OCI-LY1 (cell line): ENCODE data around the gene HKDC1.

ENCODE experiments used
- H2AFZ ChIP-seq: fragments of 200-600 bp; sonication (generic), shearing (Covaris generic); 2 replicates; pipeline ENCODE4 v1.6.0; 2014; ENCODE audit warnings: antibody characterized with exemption, mild to moderate bottlenecking, low read length
- H3F3A ChIP-seq: fragments of 200-600 bp; sonication (generic), shearing (Covaris generic); 2 replicates; pipeline ENCODE4 v1.6.0; 2014; ENCODE audit warnings: mild to moderate bottlenecking, antibody characterized with exemption, low read length, moderate library complexity; ENCODE audit not compliant: insufficient read depth
- H3K27ac ChIP-seq: fragments of 200-600 bp; sonication (generic); 2 replicates; pipeline ENCODE4 v1.5.1; 2014; ENCODE audit warnings: low read length, mixed run types, mild to moderate bottlenecking, low read depth; ENCODE audit not compliant: poor library complexity, severe bottlenecking
- H3K27me3 ChIP-seq: fragments of 200-600 bp; sonication (generic); 2 replicates; pipeline ENCODE4 v1.6.0; 2014; ENCODE audit warnings: antibody characterized with exemption, mild to moderate bottlenecking, low read length, moderate library complexity; ENCODE audit not compliant: insufficient read depth
- H3K36me3 ChIP-seq: fragments of 200-600 bp; sonication (generic); 2 replicates; pipeline ENCODE4 v1.6.1; 2014; ENCODE audit warnings: mild to moderate bottlenecking, antibody characterized with exemption, low read length, moderate library complexity, mixed read lengths; ENCODE audit not compliant: insufficient read depth
- H3K4me1 ChIP-seq: fragments of 200-600 bp; sonication (generic); 2 replicates; pipeline ENCODE4 v1.5.1; 2014; ENCODE audit warnings: mild to moderate bottlenecking, low read length, moderate library complexity; ENCODE audit not compliant: insufficient read depth, severe bottlenecking
- H3K4me2 ChIP-seq: fragments of 200-600 bp; sonication (generic), shearing (Covaris generic); 2 replicates; pipeline ENCODE4 v1.6.1; 2014; ENCODE audit warnings: low read length
- H3K4me3 ChIP-seq: fragments of 200-600 bp; sonication (generic); 2 replicates; pipeline ENCODE4 v1.5.1; 2014; ENCODE audit warnings: low read length, low read depth, mild to moderate bottlenecking, mixed read lengths; ENCODE audit not compliant: poor library complexity, severe bottlenecking
- H3K79me2 ChIP-seq: fragments of 200-600 bp; shearing (Covaris generic); 2 replicates; pipeline ENCODE4 v1.6.1; 2016; ENCODE audit warnings: mixed run types, low read length, mixed read lengths; ENCODE audit not compliant: insufficient read depth
- H3K9ac ChIP-seq: fragments of 200-600 bp; sonication (generic), shearing (Covaris generic); 2 replicates; pipeline ENCODE4 v1.6.1; 2014; ENCODE audit warnings: mild to moderate bottlenecking, low read length, mixed read lengths
- H3K9me2 ChIP-seq: fragments of 200-600 bp; sonication (generic), shearing (Covaris generic); 2 replicates; pipeline ENCODE4 v1.6.1; 2014; ENCODE audit warnings: low read depth, mild to moderate bottlenecking, low read length, mixed read lengths
- H3K9me3 ChIP-seq: fragments of 200-600 bp; shearing (Covaris generic); 2 replicates; pipeline ENCODE4 v1.6.1; 2014; ENCODE audit warnings: low read length, mixed read lengths
- H4K20me1 ChIP-seq: fragments of 200-600 bp; sonication (generic), shearing (Covaris generic); 2 replicates; pipeline ENCODE4 v1.6.0; 2016; ENCODE audit warnings: mild to moderate bottlenecking, low read length; ENCODE audit not compliant: insufficient read depth
- CTCF ChIP-seq: fragments of 200-600 bp; sonication (generic), shearing (Covaris generic); IDR thresholded peaks from 2 replicates; pipeline ENCODE4 v1.5.1; 2017; ENCODE audit warnings: mild to moderate bottlenecking, antibody characterized with exemption, low read length, moderate library complexity, mixed read lengths
- EZH2 ChIP-seq: fragments of 200-600 bp; sonication (generic), shearing (Covaris generic); IDR thresholded peaks from 2 replicates; pipeline ENCODE4 v1.8.0; 2017; ENCODE audit warnings: borderline replicate concordance, mixed run types, mild to moderate bottlenecking, antibody characterized with exemption, low read length, moderate library complexity, mixed read lengths

Gene HKDC1

DNA sequence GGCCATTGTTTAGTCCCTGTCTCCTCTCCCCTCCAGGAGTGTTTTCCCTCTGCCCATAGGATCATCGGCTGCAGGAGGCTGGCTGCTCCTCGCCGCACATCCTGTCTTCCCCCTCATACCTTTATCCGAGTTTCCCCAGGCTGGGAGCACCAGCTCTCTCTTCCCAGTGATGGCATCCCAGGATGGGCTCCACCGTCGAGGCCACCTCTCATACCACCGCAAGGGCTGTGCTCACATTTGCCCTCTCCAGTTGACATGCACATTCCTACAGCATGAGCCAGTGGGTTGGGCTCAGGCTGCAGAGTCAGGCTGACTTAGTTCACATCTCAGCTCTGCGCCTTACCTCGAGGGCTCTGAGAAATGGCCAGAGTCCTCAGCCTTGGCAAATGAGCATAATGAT lies 12.1 kb downstream of the HKDC1 start:
- Histone ChIP-seq H3K4me2 (no peak overlapping the region), H4K20me1 (no peaks in the 10 kb centered on the region), H3F3A (no peaks in the 10 kb centered on the region), H3K9me2 (no peaks in the 10 kb centered on the region), H3K36me3 (no peaks in the 10 kb centered on the region), H3K9me3 (no peaks in the 10 kb centered on the region), H3K79me2 (no peaks in the 10 kb centered on the region), H3K4me1 (peaks cover 12% of the 10 kb centered on the region), H3K4me3 (no peak overlapping the region), H3K9ac (no peak overlapping the region), H2AFZ (no peak overlapping the region), H3K27me3 (no peaks in the 10 kb centered on the region), H3K27ac (no peak overlapping the region)
- no peak for TF ChIP-seq CTCF
- no peak for TF ChIP-seq EZH2

DNA sequence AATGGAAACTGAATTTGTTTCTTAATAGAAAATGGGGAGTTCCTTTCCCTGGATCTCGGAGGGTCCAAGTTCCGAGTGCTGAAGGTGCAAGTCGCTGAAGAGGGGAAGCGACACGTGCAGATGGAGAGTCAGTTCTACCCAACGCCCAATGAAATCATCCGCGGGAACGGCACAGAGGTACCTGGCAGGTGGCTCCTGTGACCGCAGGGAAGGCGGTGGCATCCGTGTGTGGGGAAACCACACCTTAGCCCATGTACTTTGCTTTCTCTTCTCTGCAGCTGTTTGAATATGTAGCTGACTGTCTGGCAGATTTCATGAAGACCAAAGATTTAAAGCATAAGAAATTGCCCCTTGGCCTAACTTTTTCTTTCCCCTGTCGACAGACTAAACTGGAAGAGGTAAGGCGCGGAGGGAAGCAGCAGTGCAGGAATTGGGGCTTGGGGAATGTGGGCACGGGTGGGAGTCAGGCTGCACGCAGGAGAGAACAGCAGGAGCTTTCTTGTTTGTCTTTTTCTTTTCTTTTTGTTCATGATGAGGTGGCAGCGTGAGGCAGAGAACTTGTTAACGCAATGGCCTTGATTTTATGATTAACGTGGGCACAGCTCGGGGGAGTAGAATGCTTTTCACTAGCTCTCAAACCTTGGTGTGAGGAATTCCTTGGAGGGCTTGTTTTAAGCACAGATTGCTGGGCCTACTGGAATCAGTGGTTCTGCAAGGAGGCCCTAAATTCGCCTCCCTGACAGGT lies 12.8 kb downstream of the HKDC1 start:
- Histone ChIP-seq H2AFZ (no peak overlapping the region), H3K4me1 (peaks cover 12% of the 10 kb centered on the region), H3K79me2 (no peaks in the 10 kb centered on the region), H3K27me3 (no peaks in the 10 kb centered on the region), H3K27ac (no peak overlapping the region), H3K36me3 (no peaks in the 10 kb centered on the region), H3K9ac (no peak overlapping the region), H3K4me3 (no peak overlapping the region), H4K20me1 (no peaks in the 10 kb centered on the region), H3K4me2 (no peak overlapping the region), H3F3A (no peaks in the 10 kb centered on the region), H3K9me2 (no peaks in the 10 kb centered on the region), H3K9me3 (no peaks in the 10 kb centered on the region)
- TF ChIP-seq CTCF (no peak), EZH2 (no peak)

DNA sequence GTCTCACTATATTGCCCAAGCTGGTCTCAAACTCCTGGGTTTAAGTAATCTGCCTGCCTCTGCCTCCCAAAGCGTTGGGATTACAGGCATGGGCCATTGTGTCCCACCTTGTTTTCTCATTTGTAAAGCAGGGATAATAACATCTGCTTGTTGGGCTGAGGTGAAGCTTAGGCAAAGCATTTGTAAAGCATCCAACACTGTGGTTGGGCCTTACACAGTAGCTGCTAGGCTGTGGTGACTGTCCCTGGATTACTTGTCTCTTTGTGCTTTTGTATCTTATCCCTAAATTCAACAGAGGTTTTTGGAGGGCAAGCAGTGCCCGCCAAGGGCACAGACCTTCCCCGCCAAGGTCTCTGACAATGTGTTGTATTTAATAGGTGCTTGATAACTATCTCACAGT lies 14.3 kb downstream of the HKDC1 start:
- Histone ChIP-seq H3K9me2 (no peaks in the 10 kb centered on the region), H3K4me3 (no peak overlapping the region)

More for the DNA sequence above, 14.3 kb downstream of the HKDC1 start:
- TF ChIP-seq EZH2 (no peak), CTCF (no peak)
- no peaks in the 10 kb centered on the region for H4K20me1 ChIP-seq
- H3K27ac ChIP-seq: no peak overlapping the region
- no peaks in the 10 kb centered on the region for H3K79me2 ChIP-seq
- H3K9me3 ChIP-seq: no peaks in the 10 kb centered on the region
- H3K36me3 ChIP-seq: no peaks in the 10 kb centered on the region
- H3K27me3 ChIP-seq: no peaks in the 10 kb centered on the region
- no peaks in the 10 kb centered on the region for H3F3A ChIP-seq
- H3K9ac ChIP-seq: no peak overlapping the region
- no peak overlapping the region for H3K4me2 ChIP-seq
- H2AFZ ChIP-seq: no peak overlapping the region
- peaks cover 2% of the 10 kb centered on the region for H3K4me1 ChIP-seq
